SW480 (cell line): ENCODE measurements around the gene MARVELD3.
"Not testable (repeated sequence)": the region's sequence is repeated elsewhere in the genome, so short reads cannot be mapped to it uniquely, and the experiment has no call there.

ENCODE experiments used
- DNase-seq: peaks from one replicate; pipeline ENCODE4 v3.0.0-alpha.2; 2016; ENCODE audit warnings: low spot score

The MARVELD3 gene

GRCh38 chr16:71626018-71626857 lies at the start of gene MARVELD3:
MARVELD3 (plus strand) TSS chr16:71626184; CDS start chr16:71626230, 46 bp downstream.
- peak; percentile 74 for DNase-seq

- no peak for DNase-seq
Measured at GRCh38 chr16:71576971-71577370, 49.0 kb upstream of the MARVELD3 start, which contains the start of gene TAT. TAT (minus strand) TSS chr16:71577092; CDS start chr16:71576415, 677 bp downstream.

DNA sequence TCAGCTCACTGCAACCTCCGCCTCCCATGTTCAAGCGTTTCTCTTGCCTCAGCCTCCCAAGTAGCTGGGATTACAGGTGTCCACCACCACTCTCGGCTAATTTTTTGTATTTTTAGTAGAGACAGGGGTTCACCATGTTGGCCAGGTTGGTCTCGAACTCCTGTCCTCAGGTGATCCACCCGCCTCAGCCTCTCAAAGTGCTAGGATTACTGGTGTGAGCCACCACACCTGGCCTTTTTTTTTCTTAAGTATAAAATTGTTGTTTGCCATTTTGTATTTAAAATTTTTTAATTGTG lies 43.5 kb upstream of the MARVELD3 start:
- not testable (repeated sequence) for DNase-seq

DNA sequence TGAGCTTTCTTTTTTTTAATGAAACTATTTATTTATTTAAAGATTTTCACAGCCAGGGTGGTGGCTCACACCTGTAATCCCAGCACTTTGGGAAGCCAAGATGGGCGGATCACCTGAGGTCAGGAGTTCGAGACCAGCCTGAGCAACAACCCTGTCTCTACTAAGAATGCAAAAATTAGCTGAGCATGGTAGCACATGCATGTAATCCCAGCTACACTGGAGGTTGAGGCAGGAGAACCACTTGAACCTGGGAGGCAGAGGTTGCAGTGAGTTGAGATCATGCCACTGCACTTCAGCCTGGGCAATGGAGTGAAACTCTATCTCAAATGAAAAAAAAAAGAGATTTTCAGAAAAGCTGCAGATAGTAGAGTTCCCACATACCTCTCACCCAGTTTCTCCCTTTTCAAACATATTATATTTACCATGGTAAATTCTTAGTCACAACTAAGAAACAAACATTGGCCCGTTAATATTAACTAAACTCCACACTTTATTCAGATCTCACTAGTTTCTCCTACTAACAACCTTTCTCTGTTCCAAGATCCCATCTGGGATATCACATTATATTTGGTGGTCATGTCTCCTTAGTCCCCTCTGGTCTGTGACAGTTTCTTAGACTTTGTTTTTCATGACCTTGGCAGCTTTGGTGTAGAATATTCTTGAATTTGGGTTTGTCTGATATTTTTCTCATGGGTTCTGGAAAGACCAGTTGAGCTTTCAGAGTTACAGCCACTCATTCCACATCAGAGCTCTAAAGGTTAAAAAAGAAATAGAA lies 41.3 kb upstream of the MARVELD3 start:
- no peak for DNase-seq

DNA sequence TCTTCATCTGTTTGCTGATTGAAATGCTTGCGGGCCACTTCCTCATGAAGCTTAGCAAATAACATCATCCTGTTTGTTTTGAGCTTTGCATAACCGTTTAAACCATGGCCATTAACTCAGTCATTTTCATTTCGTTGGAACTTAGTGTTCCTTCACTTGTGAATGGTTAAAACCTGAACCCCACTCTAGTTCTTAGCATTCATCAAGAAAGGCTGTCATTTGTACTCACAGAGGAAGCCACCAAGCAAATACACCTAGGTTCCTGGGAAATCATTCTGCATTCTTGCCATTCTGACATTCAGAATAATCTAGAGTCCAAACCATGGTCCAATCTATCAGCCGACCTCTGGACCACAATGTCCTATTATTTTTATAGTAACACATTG lies 40.7 kb upstream of the MARVELD3 start:
- DNase-seq, result no peak

DNA sequence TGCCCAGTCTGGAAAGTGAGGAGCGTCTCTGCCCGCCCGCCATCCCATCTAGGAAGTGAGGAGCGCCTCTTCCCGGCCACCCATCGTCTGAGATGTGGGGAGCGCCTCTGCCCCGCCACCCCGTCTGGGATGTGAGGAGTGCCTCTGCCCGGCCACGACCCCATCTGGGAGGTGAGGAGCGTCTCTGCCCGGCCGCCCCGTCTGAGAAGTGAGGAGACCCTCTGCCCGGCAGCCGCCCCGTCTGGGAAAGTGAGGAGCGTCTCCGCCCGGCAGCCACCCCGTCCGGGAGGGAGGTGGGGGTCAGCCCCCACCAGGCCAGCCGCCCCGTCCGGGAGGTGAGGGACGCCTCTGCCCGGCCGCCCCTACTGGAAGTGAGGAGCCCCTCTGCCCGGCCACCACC lies 36.6 kb upstream of the MARVELD3 start:
- not testable (repeated sequence) for DNase-seq

GRCh38 chr16:71590071-71590470 lies 35.9 kb upstream of the MARVELD3 start:
- not testable (repeated sequence) for DNase-seq

GRCh38 chr16:71590584-71590983 lies 35.4 kb upstream of the MARVELD3 start:
- DNase-seq, result no peak

GRCh38 chr16:71591917-71592316 lies 34.1 kb upstream of the MARVELD3 start:
- no peak for DNase-seq

DNA sequence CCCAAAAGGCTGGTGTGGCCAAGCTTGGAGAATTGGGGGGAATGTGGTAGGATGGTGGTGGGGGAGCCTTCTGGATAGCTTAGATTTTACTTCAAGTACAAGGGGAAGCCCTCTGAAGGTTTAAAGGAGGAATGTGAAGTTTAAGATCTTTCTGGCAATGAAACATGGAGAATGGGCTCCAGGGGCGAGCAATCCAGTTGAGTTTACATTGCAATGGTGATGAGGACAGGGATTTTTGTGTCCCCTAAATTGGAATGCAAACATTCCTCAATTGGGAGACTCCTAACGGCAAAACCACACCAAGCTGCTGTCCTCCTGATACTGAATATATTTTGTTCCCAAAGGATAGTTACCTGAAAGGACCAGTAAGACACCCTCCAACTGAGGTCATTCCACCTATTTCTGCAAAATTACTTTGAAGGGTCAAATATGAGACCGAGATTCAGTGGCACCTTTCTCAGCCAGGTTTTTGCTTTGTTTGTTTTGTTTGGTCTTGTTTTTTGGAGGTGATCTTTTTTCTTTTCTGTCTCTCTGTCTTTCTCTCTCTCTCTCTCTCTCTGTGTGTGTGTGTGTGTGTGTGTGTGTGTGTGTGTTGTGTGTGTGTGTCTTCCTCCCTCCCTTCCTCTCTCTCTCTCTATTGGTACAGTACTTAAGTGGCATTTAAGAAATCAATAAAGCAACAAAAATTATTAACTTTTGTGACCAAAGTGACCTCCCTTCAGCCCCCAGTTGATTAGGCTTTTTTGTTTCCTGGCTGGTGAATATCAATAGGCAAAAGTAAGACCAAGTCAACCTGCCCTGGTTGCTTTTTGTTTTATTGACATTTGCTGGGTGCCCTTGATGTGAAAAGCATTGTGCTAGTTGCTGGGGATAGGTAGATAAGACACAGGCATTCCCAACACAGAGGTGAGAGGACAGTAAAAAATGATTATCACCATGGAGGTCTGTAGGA lies 32.7 kb upstream of the MARVELD3 start:
- DNase-seq, result no peak

DNA sequence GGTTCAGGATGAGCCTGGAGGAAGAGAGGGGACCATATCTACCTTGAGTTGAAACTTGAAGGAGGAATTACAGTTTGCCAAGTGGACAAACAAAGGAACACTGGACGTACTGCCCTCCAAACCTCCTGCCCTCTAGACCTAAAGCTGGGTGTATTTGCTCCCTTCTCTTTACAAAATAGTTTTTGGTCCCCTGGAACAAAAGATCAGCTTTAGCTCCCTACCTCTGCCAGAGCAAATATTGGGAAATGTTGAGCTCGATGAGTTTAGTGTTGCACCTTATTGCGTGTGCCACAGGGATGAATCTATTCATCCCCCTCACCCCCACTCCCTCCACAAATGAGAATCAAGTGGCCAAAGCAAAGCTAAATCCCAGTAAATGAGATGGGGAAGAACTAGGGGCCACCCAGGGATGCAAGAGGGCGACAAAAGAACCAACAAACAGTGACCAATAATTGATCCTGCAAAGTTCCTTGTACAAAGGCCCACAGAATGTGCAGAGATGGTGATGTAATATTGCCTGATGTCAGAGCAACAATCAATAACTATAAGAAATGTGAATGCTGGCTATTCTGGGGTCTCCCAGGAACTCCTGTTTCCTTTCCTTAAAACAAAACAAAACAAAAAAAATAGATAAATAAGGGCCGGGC lies 31.9 kb upstream of the MARVELD3 start:
- DNase-seq, result no peak

- DNase-seq, result not testable (repeated sequence)
Measured at GRCh38 chr16:71595340-71595826, 30.6 kb upstream of the MARVELD3 start.

DNA sequence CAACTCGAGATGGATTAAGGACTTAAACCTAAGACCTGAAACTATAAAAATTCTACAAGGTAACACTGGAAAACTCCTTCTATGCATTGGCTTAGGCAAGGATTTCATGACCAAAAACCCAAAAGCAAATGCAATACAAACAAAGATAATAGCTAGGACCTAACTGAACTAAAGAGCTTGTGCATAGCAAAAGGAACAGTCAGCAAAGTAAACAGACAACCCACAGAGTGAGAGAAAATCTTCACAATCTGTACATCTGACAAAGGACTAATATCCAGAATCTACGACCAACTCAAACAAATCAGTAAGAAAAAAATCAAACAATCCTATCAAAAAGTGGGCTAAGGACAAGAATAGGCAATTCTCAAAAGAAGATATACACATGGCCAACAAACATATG lies 27.6 kb upstream of the MARVELD3 start:
- not testable (repeated sequence) for DNase-seq

- no peak for DNase-seq
Measured at GRCh38 chr16:71600822-71601221, 25.2 kb upstream of the MARVELD3 start.

GRCh38 chr16:71609066-71609465 lies 16.9 kb upstream of the MARVELD3 start:
- DNase-seq, result no peak

GRCh38 chr16:71610447-71610846 lies 15.5 kb upstream of the MARVELD3 start:
- DNase-seq, result no peak

DNA sequence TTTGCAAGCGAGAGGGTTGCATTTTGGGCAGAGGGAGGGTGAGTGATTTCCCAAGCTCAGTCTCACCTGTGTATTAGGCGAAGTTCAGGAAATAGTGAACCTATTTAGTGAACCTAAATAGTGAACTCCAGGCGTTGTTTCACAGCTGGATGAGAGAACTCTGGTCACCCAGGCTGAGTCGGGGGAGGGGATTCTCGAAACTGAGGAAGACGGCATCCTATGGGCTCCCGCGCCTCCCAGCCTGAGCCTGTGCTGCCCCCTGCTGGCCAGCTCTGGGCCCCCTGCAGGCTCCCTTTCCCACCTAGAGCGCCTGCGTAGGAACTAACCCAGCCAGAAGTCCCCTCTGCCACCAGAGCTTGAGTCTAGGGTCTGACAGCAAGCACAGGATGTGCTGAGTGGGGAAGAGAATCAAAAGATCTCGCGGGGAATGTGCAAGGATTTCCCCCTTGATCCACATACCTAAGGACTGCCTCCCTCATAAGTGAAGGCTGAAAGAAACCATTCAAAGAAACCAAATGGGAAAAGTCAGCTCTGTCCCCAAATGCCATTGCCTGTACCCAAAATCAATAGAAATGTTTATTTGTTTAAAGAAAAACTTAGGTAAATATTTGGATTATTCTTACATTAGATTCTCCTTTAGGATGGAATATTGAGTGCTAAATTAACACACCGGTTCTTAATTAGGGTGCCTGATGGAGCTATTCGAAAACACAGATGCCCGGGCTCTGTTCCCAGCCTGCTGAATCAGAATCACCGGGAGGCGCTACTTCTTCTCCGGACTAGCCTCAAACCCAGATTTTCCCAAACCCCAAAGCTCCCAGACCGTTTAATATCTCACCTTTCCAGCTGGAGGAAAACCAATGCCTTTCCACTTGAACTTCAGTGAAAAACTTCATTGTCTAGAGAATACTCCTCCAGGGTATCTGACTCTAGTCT lies 14.8 kb upstream of the MARVELD3 start:
- DNase-seq, result peak; percentile 46

- DNase-seq, result not testable (repeated sequence)
Measured at GRCh38 chr16:71614956-71615355, 11.0 kb upstream of the MARVELD3 start.

DNA sequence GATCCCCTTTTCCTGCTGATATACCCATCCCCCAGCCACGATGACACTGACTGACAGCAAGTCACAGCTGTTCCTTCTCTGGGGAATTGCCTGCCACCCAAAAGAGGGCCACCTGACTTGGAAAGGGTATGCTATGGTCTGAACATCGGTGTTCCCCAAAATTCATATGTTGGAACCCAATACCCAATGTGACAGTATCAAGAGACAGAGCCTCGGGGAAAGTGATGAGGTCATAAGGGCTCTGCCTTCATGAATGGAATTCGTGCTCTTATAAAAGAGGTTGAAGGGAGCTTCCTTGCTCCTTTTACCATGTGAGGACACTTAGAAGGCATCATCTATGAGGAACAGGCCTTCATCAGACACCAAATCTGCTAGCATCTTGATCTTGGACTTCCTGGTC lies 7.6 kb upstream of the MARVELD3 start:
- no peak for DNase-seq

DNA sequence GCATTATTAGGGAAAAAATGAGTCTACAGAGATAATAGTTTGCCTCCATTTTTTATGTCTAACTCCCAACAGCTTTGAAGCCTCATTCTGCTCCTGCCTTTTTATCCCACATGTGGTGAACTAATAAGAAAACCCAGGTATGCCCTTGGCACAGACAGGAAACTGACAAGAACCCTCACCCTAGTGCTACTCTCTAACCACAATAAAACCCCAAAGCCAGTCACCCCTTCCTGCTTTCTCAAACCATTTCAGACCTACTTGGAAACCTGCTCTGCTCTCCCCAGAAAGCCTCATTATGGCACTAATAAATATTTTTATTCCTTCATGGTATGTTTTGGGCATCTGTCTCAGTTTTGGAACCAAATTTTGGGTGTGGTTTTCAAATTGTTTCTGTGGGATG lies 3.9 kb upstream of the MARVELD3 start:
- DNase-seq, result no peak
